ENCODE measurements around the gene ZNF775.

ZNF775 gene

GRCh38 chr7:150425670-150426069, 46.5 kb downstream of the ZNF775 start:
- H3K36me3 ChIP-seq: no peaks in the 10 kb centered on the region
- H3K27ac ChIP-seq: no peak overlapping the region
- no peak for TF ChIP-seq CTCF (IDR thresholded peaks at IDR 0.05)
- H3K9me3 ChIP-seq: no peaks in the 10 kb centered on the region
- no peak overlapping the region for H3K4me3 ChIP-seq (ENCODE audit: low read depth in 1 of 2, low read length in 1 of 2)
- H3K27me3 ChIP-seq: peaks cover 27% of the 10 kb centered on the region
- peaks cover 0 to 4% of the 10 kb centered on the region in 2 experiments for H3K4me1 ChIP-seq (ENCODE audit: control insufficient read depth in 1 of 2, insufficient read depth in 1 of 2, low read depth in 1 of 2, low read length in 1 of 2)

- H3K27me3 ChIP-seq: peaks cover 49% of the 10 kb centered on the region
- H3K4me3 ChIP-seq (ENCODE audit: low read depth in 1 of 2, low read length in 1 of 2): no peak overlapping the region
- no peaks in the 10 kb centered on the region for H3K36me3 ChIP-seq
- H3K27ac ChIP-seq: no peak overlapping the region
- H3K4me1 ChIP-seq (ENCODE audit: control insufficient read depth in 1 of 2, insufficient read depth in 1 of 2, low read depth in 1 of 2, low read length in 1 of 2): no peaks in the 10 kb centered on the region
- TF ChIP-seq CTCF (IDR thresholded peaks at IDR 0.05): no peak
- H3K9me3 ChIP-seq: no peaks in the 10 kb centered on the region
Measured at GRCh38 chr7:150428671-150429451, 49.7 kb downstream of the ZNF775 start.

- Histone ChIP-seq H3K27ac (no peak overlapping the region), H3K36me3 (no peaks in the 10 kb centered on the region), H3K9me3 (no peaks in the 10 kb centered on the region), H3K27me3 (peaks cover 57% of the 10 kb centered on the region), H3K4me1 (ENCODE audit: control insufficient read depth in 1 of 2, insufficient read depth in 1 of 2, low read depth in 1 of 2, low read length in 1 of 2) (no peaks in the 10 kb centered on the region), H3K4me3 (ENCODE audit: low read depth in 1 of 2, low read length in 1 of 2) (no peak overlapping the region)
- no peak for TF ChIP-seq CTCF (IDR thresholded peaks at IDR 0.05)
Measured at GRCh38 chr7:150429699-150430098, 50.6 kb downstream of the ZNF775 start.

GRCh38 chr7:150430465-150431085, 51.4 kb downstream of the ZNF775 start:
- Histone ChIP-seq H3K27ac (no peak overlapping the region), H3K4me1 (ENCODE audit: control insufficient read depth in 1 of 2, insufficient read depth in 1 of 2, low read depth in 1 of 2, low read length in 1 of 2) (peaks cover 0 to 4% of the 10 kb centered on the region in 2 experiments), H3K4me3 (ENCODE audit: low read depth in 1 of 2, low read length in 1 of 2) (no peak overlapping the region), H3K36me3 (no peaks in the 10 kb centered on the region), H3K27me3 (peaks cover 57% of the 10 kb centered on the region), H3K9me3 (no peaks in the 10 kb centered on the region)
- no peak for TF ChIP-seq CTCF (IDR thresholded peaks at IDR 0.05)

GRCh38 chr7:150431839-150432658, 52.9 kb downstream of the ZNF775 start:
- Histone ChIP-seq H3K4me3 (ENCODE audit: low read depth in 1 of 2, low read length in 1 of 2) (no peak overlapping the region), H3K27me3 (peaks cover 57% of the 10 kb centered on the region), H3K9me3 (no peaks in the 10 kb centered on the region), H3K27ac (no peak overlapping the region), H3K4me1 (ENCODE audit: control insufficient read depth in 1 of 2, insufficient read depth in 1 of 2, low read depth in 1 of 2, low read length in 1 of 2) (peaks cover 0 to 4% of the 10 kb centered on the region in 2 experiments), H3K36me3 (no peaks in the 10 kb centered on the region)
- TF ChIP-seq CTCF (IDR thresholded peaks at IDR 0.05): no peak

All from neutrophil (primary cell).